AG09309 (cell line): Measurements from ENCODE around the gene RPL31.

Source experiments
- DNase-seq: peaks from one replicate; pipeline ENCODE4 v3.0.0-alpha.2; 2010; ENCODE audit warnings: low read depth
- H3K4me3 ChIP-seq: 2 replicates; pipeline ENCODE4 v1.5.1; 2011; ENCODE audit warnings: mild to moderate bottlenecking, low read depth, low read length, moderate library complexity; ENCODE audit not compliant: control insufficient read depth
- CTCF ChIP-seq: IDR thresholded peaks from 2 replicates; pipeline ENCODE4 v1.5.1; 2011; ENCODE audit warnings: mild to moderate bottlenecking, low read depth, low read length, inconsistent platforms; ENCODE audit not compliant: insufficient read depth, control insufficient read depth; ENCODE audit errors: missing control alignments

Gene RPL31

GRCh38 chr2:101038455-101039255, 36.6 kb downstream of the RPL31 start:
- no peak overlapping the region for H3K4me3 ChIP-seq
- peak; percentile 49 for TF ChIP-seq CTCF
- no peak for DNase-seq

GRCh38 chr2:101040072-101040471, 38.0 kb downstream of the RPL31 start:
- H3K4me3 ChIP-seq, result no peak overlapping the region
- TF ChIP-seq CTCF, result no peak
- no peak for DNase-seq

GRCh38 chr2:101040761-101041160, 38.7 kb downstream of the RPL31 start:
- TF ChIP-seq CTCF, result no peak
- no peak for DNase-seq
- no peak overlapping the region for H3K4me3 ChIP-seq

- H3K4me3 ChIP-seq, result no peak overlapping the region
These were observed 39.3 kb downstream of the RPL31 start for GRCh38 chr2:101041413-101041812.

GRCh38 chr2:101045330-101045729, 43.2 kb downstream of the RPL31 start:
- TF ChIP-seq CTCF, result no peak
- DNase-seq, result no peak

More at GRCh38 chr2:101041413-101041812, 39.3 kb downstream of the RPL31 start:
- TF ChIP-seq CTCF, result no peak
- no peak for DNase-seq

GRCh38 chr2:101047075-101047766, 45.1 kb downstream of the RPL31 start:
- TF ChIP-seq CTCF, result no peak
- H3K4me3 ChIP-seq, result no peak overlapping the region
- no peak for DNase-seq

More at GRCh38 chr2:101045330-101045729, 43.2 kb downstream of the RPL31 start:
- H3K4me3 ChIP-seq, result no peak overlapping the region
